MCF 10A (cell line): ENCODE measurements around the gene NRGN. TPM values are rescaled to one million over a fixed set of nuclear protein-coding genes. Genes with fewer than 3 reads are reported as not detected.

Source experiments
- BruUV-seq: library from RNA; stranded (reverse); fragments of 400-500 nt; replicated peaks from 2 replicates; lab custom pipeline; 2021; lab: Mats Ljungman, UMichigan
- CTCF ChIA-PET: fragments of 300-600 bp; sonication (Branson Sonifier 250); formaldehyde crosslinking; extraction: SDS; loops from one replicate; lab custom pipeline; 2021; ENCODE audit warnings: antibody characterized with exemption, inconsistent platforms; lab: Yijun Ruan, JAX
- POLR2A ChIA-PET: fragments of 300-600, 350-650 bp; sonication (Branson Sonifier 250); formaldehyde crosslinking; extraction: SDS; loops from one replicate; lab custom pipeline; 2020; ENCODE audit warnings: antibody characterized with exemption, inconsistent platforms; lab: Yijun Ruan, JAX
- DNase-seq: peaks from one replicate; pipeline ENCODE4 v3.0.0-alpha.2; 2018; ENCODE audit not compliant: unreplicated experiment
- H3K27ac Mint-ChIP-seq: one replicate; pipeline ENCODE4 v1.8.0; 2022; ENCODE audit warnings: mild to moderate bottlenecking, low read depth, mixed read lengths; ENCODE audit not compliant: unreplicated experiment
- H3K27me3 Mint-ChIP-seq: one replicate; pipeline ENCODE4 v1.8.0; 2022; ENCODE audit warnings: mixed read lengths; ENCODE audit not compliant: insufficient read depth, unreplicated experiment
- H3K36me3 Mint-ChIP-seq: one replicate; pipeline ENCODE4 v1.8.0; 2022; ENCODE audit warnings: mild to moderate bottlenecking, moderate library complexity, mixed read lengths; ENCODE audit not compliant: insufficient read depth, unreplicated experiment
- H3K4me1 Mint-ChIP-seq: one replicate; pipeline ENCODE4 v1.8.0; 2022; ENCODE audit warnings: mixed read lengths; ENCODE audit not compliant: insufficient read depth, unreplicated experiment
- H3K4me3 Mint-ChIP-seq: one replicate; pipeline ENCODE4 v1.8.0; 2022; ENCODE audit warnings: mild to moderate bottlenecking, moderate library complexity, mixed read lengths; ENCODE audit not compliant: unreplicated experiment
- H3K9me3 Mint-ChIP-seq: one replicate; pipeline ENCODE4 v1.8.0; 2022; ENCODE audit warnings: mixed read lengths; ENCODE audit not compliant: unreplicated experiment
- CTCF ChIP-seq: fragments of 200-600 bp; IDR thresholded peaks from one replicate; pipeline ENCODE4 v1.8.0; 2022; ENCODE audit warnings: antibody characterized with exemption, mild to moderate bottlenecking; ENCODE audit not compliant: unreplicated experiment
- intact Hi-C: fragments of 100-400 bp; cut with micrococcal nuclease; formaldehyde crosslinking; loops from 2 replicates; pipeline ENCODE4 v1.14.1; 2022
- total RNA-seq: library from RNA; stranded (reverse); gene quantifications from 2 replicates; pipeline ENCODE4 v1.2.3, GENCODE V29; 2022

Gene NRGN
- total RNA-seq, 1 experiment from 2014 or later, result 1.4 TPM

- H3K36me3 Mint-ChIP-seq, result no peaks in the 10 kb centered on the region
- H3K9me3 Mint-ChIP-seq, result no peaks in the 10 kb centered on the region
- BruUV-seq, result no TSS peak
- H3K4me3 Mint-ChIP-seq, result no peak overlapping the region
- intact Hi-C loops, result no loop called here
- no peak overlapping the region for H3K27ac Mint-ChIP-seq
- DNase-seq, result no peak
- H3K27me3 Mint-ChIP-seq, result no peaks in the 10 kb centered on the region
- TF ChIP-seq CTCF, result no peak
- CTCF ChIA-PET, result interaction anchor here (0.6 kb wide), 1 partner anchor 279 kb away, joined by 3 read pairs; no protein-coding TSS in a partner anchor
- no peaks in the 10 kb centered on the region for H3K4me1 Mint-ChIP-seq
- POLR2A ChIA-PET, result interaction anchor here (0.7 kb wide), 1 partner anchor 92 kb away, joined by 3 read pairs; the partner anchor contains the start of gene MSANTD2
These were observed 31.9 kb upstream of the NRGN start for GRCh38 chr11:124707829-124708228.

GRCh38 chr11:124712392-124712791 lies 27.4 kb upstream of the NRGN start:
- ChIA-PET POLR2A (no interaction called here), CTCF (no interaction called here)
- peaks cover 2% of the 10 kb centered on the region for H3K4me1 Mint-ChIP-seq
- no peak for DNase-seq
- H3K9me3 Mint-ChIP-seq, result no peaks in the 10 kb centered on the region
- no peak overlapping the region for H3K4me3 Mint-ChIP-seq
- no peaks in the 10 kb centered on the region for H3K27me3 Mint-ChIP-seq
- no peaks in the 10 kb centered on the region for H3K36me3 Mint-ChIP-seq
- intact Hi-C loops, result no loop called here
- H3K27ac Mint-ChIP-seq, result no peak overlapping the region
- TF ChIP-seq CTCF, result no peak
- no TSS peak for BruUV-seq

GRCh38 chr11:124716591-124716990 lies 23.2 kb upstream of the NRGN start:
- no TSS peak for BruUV-seq
- Mint-ChIP-seq H3K27ac (no peak overlapping the region), H3K4me1 (peaks cover 8% of the 10 kb centered on the region), H3K36me3 (no peaks in the 10 kb centered on the region), H3K4me3 (no peak overlapping the region), H3K27me3 (peaks cover 9% of the 10 kb centered on the region), H3K9me3 (no peaks in the 10 kb centered on the region)
- no peak for DNase-seq
- ChIA-PET POLR2A (interaction anchor here (0.9 to 1.6 kb wide), 3 partner anchors 22 to 43 kb away, joined by 3 to 7 read pairs (median 5); partner anchors contain the start of genes SIAE and SPA17), CTCF (interaction anchor here (1.1 to 1.5 kb wide), 2 partner anchors 23 to 48 kb away, joined by 4 to 5 read pairs; no protein-coding TSS in a partner anchor)
- TF ChIP-seq CTCF, result no peak
- intact Hi-C loops, result no loop called here

GRCh38 chr11:124717421-124717785 lies 22.3 kb upstream of the NRGN start:
- H3K36me3 Mint-ChIP-seq, result no peaks in the 10 kb centered on the region
- H3K27me3 Mint-ChIP-seq, result peaks cover 17% of the 10 kb centered on the region
- H3K4me1 Mint-ChIP-seq, result peaks cover 8% of the 10 kb centered on the region
- intact Hi-C loops, result no loop called here
- POLR2A ChIA-PET, result interaction anchor here (0.9 to 1.6 kb wide), 4 partner anchors 12 to 47 kb away, joined by 4 to 7 read pairs (median 4); partner anchors contain the start of genes SIAE and SPA17
- H3K9me3 Mint-ChIP-seq, result no peaks in the 10 kb centered on the region
- no peak for TF ChIP-seq CTCF
- H3K4me3 Mint-ChIP-seq, result peak overlapping the region; percentile 72
- BruUV-seq, result no TSS peak
- CTCF ChIA-PET, result interaction anchor here (0.9 to 1.5 kb wide), 4 partner anchors 24 to 47 kb away, joined by 3 to 5 read pairs (median 4); no protein-coding TSS in a partner anchor
- DNase-seq, result peak; percentile 57
- no peak overlapping the region for H3K27ac Mint-ChIP-seq
